Measurements from ENCODE around the gene STK24.
A peak's percentile ranks its signal among the peaks of the same experiment; 100 is the strongest.

STK24 gene

DNA sequence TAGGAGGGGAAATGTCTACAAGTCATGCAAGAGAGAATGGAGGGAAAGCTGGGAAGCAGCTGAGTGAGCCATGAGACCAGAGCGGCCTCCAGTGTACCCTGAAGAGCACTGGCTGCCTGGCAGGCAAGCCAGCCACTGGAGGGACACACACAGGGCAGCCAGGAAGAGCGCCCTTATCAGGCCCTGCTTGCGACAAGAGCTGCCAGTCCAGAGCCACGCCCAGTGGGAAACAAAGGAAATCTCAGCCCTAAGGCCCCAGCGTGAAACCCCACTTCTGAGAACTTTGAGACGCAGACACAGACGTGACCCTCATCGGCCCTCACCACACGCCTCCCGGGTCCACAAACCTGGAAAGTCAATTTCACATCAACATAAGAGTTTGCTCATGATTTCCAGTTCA lies 105.0 kb downstream of the STK24 start:
- no peak for DNase-seq (ENCODE audit: low spot score)

DNA sequence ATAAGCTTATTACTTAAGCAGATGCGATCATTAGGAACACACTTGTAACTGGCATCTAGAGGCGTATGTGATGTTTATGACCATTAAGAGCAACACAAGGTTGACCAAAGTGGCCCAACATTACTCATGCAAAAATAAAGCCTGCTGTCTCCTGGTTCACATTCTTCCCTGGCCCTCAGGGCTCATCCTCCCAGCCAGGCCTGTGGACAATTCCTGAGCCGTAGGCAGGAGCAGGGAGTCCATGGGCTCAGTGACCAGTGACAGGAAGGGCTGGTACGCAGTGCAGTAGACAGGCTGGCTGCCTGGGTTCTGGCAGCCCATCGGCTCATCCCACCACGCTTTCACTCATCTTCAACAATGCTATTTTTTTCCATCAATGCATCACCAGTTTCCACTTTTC lies 106.0 kb downstream of the STK24 start:
- DNase-seq (ENCODE audit: low spot score), result no peak

GRCh38 chr13:98468929-98469328 lies 108.0 kb downstream of the STK24 start:
- DNase-seq (ENCODE audit: low spot score), result no peak

DNA sequence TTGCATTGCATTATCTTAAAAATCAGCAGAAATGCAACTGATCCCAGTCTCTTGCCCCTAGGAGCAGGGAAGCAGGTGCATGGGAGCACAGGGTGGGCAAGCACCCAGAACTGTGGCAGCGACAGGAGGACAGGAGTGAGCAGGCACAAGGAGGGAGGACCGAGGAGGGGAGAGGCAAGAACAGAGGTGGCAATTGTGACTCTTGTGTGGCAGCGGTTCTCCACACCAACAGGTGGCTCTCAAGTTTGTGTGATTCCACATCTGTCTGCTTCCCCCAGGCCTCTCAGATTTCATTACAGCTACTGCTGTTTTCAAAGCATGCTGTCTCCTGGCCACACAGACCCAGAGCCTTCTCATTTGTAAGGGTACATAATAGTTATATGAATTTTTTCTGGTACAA lies 108.5 kb downstream of the STK24 start:
- no peak for DNase-seq (ENCODE audit: low spot score)

- no peak for DNase-seq (ENCODE audit: low spot score)
Observed at GRCh38 chr13:98467263-98467985, 109.5 kb downstream of the STK24 start.

DNA sequence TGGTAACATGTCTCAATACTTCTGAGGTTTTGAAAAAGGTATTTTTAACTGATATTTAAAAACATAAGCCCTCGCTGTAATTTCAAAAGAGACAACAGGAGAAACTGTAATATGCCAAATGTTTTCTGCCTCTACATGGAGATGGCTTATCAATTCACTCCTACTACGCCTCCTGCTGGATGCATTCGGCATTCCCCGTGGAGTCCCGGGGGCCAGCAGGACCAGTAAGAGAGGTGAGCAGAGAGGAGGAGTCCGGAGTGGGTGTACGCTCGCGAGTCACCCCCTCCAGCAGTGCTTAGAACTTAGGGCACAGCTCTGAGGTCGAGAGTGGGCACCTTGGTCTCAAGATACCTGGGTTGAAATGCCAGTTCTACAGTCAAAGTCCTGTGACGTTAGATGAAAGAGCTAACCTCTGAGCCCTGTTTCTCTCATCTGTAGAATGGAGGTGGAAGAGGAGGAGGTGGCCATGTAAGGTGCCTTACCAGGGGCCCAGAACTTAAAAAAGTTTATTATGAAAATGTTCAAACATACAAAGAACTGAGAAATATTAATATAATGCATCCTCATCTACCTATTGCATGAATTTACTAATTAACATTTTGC lies 110.2 kb downstream of the STK24 start:
- DNase-seq (ENCODE audit: low spot score), result peak; percentile 59

DNA sequence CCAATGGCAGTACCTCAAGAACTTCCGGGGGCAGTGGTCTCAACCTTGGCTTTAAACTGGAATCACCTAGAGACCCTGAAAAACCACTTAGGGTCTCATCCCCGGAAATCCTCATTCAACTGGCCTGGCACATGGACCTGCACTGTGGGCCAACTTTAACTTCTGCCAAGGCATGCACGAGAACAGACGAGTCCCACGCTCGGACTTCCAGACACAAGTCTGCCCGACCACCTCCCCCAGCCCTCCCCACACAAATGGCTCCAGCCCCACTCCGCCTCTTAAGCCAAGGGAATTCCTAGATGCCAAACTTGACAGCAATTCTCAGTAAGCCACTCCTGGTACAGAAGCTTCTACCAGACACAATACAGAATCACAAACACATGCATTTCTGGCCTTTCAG lies 114.0 kb downstream of the STK24 start:
- no peak for DNase-seq (ENCODE audit: low spot score)

DNA sequence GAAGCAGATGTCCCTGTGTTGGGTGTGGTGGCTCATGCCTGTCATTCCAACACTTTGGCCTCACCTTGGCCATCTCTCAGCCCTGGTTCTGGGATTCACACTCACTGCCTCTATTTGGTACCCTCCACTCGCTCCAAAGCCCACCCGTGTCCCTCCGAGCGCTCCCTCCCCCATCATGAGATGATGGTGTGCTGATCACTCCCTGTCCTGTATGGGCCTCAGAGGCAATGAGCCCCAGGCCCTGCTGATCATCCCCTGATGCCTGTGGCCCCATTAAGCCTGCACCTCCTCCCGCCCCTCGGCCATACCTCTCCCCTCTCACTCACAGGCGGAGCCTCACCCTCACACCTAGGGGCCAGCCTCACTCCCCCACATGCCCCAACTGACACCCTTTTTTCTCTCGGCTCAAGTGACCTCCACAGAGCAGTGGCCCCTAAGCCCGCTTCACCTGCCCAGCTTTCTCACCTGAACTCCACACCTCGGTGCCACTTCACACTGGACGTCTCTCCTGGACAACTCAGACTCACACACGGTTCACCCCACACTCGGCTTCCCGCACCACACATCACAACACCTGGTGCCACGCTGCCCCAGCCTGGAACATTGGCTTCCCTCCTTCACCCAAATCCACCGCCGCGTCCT lies 114.5 kb downstream of the STK24 start:
- DNase-seq (ENCODE audit: low spot score), result no peak

DNA sequence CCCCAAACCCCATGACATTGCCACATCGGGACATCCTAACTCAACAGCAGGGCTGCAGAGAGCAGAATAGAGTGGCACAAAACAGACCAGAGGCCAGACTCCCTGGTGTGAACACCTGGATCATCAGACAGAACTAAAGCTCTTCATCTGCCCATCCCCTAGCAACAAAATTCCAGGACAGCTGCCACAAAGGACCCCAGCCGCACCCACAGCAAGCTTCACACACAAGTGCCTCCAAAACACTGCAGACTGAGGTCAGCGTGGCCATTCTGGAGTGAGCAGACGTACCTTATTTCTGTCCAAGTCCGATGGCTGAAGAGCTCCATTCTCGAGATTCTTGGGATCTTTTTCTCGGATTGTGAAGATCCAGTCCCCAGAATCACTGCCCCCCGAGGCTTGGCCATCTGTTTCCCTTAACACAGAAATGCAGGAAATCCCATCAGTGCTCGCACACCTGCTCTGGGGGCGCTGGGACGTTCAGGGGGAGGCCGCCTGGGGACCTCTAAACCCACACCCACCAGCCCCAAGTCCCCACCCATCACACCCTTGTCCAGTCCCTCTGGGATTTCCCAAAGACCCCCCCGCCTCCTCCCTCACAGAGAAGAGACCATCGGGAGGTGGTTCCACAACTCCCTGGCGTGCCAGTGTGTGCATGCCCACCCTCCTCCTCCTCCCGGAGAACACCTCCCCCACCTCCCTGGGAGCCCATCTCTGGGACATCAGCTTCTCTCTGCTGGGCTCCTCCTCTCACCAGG lies 115.2 kb downstream of the STK24 start:
- no peak for DNase-seq (ENCODE audit: low spot score)

DNA sequence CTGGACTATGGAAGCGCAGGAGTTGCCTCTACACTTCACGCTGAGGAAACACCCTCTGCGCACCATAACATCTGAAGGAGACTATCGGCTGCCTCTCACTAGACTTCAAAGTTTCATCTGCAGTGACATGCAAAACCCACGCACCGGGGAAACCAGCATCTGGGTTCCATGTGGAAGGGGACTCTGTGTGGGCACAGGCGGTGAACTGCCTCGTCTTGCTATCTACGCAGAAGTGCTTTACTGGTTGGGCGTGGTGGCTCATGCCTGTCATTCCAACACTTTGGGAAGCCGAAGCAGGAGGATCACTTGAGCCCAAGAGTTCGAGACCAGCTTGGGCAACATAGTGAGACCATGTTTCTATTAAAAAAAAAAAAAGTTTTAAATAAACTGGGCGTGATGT lies 116.4 kb downstream of the STK24 start:
- no peak for DNase-seq (ENCODE audit: low spot score)

DNA sequence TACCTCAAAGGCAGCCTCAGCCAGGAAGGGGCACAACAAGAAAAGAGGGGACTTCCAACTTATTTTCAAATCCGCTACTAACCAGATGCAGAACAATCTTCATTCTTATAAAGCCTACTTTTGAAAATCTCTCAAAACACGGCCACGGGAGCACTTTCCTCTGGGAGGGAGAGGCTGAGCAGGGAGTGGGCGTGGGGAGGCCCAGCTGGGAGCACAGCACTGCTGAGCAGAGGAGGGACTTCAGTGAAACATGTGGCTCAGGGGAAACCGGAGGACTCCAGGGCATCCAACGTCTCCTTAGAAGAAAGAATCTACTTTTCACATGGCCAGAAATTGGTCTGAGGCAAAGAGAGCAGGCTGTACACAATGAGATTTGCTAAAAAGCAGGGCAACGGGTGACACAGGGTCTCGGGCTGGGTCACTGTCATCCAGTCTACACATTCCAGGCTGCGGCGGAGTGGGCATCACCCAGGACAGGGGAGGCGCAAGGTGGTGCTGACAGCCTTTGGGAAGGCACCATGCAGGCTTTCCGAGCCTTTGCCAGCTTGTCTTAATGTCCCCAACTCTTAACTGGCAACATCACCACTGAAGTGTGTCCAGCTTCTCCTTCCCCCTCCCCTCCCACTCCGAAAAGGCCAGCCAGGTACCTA lies 117.1 kb downstream of the STK24 start:
- DNase-seq (ENCODE audit: low spot score), result no peak

GRCh38 chr13:98459171-98459681 lies 117.7 kb downstream of the STK24 start:
- no peak for DNase-seq (ENCODE audit: low spot score)

- no peak for DNase-seq (ENCODE audit: low spot score)
Observed at GRCh38 chr13:98458431-98458830, 118.5 kb downstream of the STK24 start.

- no peak for DNase-seq (ENCODE audit: low spot score)
Observed at GRCh38 chr13:98457053-98457452, 119.9 kb downstream of the STK24 start.

- DNase-seq (ENCODE audit: low spot score), result no peak
Observed at GRCh38 chr13:98456413-98456845, 120.5 kb downstream of the STK24 start.

DNA sequence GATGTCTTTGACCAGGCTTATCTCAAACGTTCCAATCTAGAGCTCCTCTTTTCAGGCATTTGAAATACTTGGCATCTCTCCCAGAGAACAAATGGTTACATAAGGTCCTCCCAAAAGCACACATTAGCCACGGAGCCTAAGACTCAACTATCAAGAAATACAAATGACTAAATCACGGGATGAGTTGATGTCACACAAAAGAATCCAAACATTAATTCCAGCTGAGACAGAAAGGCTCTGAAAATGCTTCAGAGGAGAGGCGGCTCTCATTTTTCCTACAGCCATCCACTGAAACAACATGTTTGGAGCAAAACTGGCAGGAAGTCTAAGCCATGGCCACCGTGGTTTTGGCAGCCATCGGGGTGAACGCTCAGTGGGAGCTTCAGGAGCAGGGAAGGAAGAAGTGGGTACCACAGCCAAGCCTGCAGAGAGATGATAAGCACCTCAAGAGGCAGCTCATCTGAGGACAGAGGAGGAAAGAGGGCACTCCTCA lies 122.5 kb downstream of the STK24 start:
- DNase-seq (ENCODE audit: low spot score), result no peak

- DNase-seq (ENCODE audit: low spot score), result no peak
Observed at GRCh38 chr13:98452851-98453843, 123.8 kb downstream of the STK24 start.

DNA sequence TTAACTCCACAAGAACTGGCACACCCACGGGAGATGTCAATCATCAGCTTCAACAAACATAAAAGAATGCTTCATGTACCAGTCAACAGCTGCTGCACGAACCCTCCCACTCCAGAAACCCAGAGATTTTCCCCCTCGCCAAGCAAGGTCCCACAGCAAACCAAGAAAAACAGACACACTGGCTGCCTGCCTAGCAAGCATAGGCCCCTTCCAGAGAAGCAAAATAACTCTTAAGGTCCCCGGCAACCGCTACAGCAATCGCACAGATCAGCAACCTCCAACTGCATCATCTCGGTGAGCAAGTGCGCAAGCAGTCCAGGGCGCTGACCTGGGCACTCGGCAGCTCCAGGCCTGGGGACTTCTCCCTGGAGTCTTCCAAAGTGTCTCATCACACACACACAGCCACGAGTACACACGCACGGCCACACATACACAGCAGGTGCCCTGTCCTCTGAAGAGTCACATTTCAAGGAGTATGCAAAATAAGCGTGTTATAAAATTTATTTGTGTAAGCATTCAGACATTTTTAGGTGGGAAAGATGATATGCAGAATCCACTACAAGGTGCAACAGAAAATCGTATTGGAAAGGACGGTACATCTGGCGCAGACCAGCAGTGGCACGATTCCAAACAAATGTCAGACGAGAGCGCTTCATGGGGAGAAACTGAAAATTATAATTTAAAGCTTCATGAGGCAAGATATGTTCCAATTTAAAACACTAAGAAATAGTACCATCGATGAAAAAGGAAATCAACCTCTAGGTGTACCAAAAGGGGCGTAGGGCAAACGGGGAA lies 125.0 kb downstream of the STK24 start:
- no peak for DNase-seq (ENCODE audit: low spot score)

DNA sequence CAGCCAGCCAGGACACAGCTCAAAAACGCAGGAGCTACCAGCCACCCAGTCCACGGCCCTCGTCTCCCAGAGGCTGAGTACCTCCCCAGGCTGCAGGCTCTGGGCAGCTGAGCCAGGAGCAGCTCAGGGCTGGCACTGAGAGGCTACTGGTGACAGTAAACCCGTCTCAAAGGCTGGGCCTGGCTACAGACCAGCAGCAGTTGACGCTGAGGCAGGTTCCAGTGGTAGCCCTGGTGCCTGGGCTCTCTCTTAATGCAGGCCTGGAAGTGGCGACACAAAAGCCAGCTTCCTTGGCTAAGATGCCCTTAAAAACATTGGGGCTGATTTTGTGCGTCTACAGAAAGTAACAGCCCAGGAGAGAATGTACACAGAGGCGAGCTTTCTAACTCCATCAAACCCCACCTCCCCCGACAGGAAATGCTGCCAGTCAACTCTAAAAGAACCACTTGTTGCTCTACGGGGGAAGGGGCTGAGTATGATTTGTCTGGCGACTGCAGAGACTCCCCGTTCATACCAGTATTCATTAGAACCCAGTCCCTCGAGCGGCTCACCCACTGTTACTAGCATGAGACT lies 126.3 kb downstream of the STK24 start:
- DNase-seq (ENCODE audit: low spot score), result no peak

All from HuH-7 (cell line).